WTC11 (cell line): Measurements from ENCODE around the gene RTL1. TPM values are rescaled to one million over a fixed set of nuclear protein-coding genes. Genes with fewer than 3 reads are reported as not detected.

Experiments
- ATAC-seq: fragments of 200-7000 bp; cut with Tn5 transposase; 2 replicates; pipeline ENCODE4 v1.10.0; 2021; ENCODE audit warnings: mild to moderate bottlenecking, moderate library complexity
- CTCF ChIA-PET: fragments of 300-600 bp; sonication (Branson Sonifier 250); formaldehyde crosslinking; loops from one replicate; lab custom pipeline; 2021; ENCODE audit warnings: antibody characterized with exemption; lab: Charles Lee
- POLR2A ChIA-PET: fragments of 350-600 bp; sonication (Branson Sonifier 250); formaldehyde crosslinking; loops from one replicate; lab custom pipeline; 2021; ENCODE audit warnings: antibody characterized with exemption; lab: Charles Lee
- DNase-seq: peaks from one replicate; pipeline ENCODE4 v3.0.0; 2021; ENCODE audit warnings: low spot score
- H3K27ac Mint-ChIP-seq: 2 replicates; pipeline ENCODE4 v1.8.0; 2021; ENCODE audit warnings: mixed read lengths
- H3K27me3 Mint-ChIP-seq: 2 replicates; pipeline ENCODE4 v1.8.0; 2021; ENCODE audit warnings: low read depth, mild to moderate bottlenecking, moderate library complexity, mixed read lengths
- H3K36me3 Mint-ChIP-seq: 2 replicates; pipeline ENCODE4 v1.8.0; 2021; ENCODE audit warnings: mixed read lengths
- H3K4me1 Mint-ChIP-seq: 2 replicates; pipeline ENCODE4 v1.8.0; 2022; ENCODE audit warnings: mixed read lengths
- H3K4me3 Mint-ChIP-seq: 2 replicates; pipeline ENCODE4 v1.8.0; 2021; ENCODE audit warnings: mild to moderate bottlenecking, moderate library complexity, mixed read lengths
- H3K9me3 Mint-ChIP-seq: 2 replicates; pipeline ENCODE4 v1.8.0; 2021; ENCODE audit warnings: mixed read lengths
- ATF1 ChIP-seq: sonication (generic); formaldehyde crosslinking; IDR thresholded peaks from 2 replicates; pipeline ENCODE4 v1.8.1; 2023; ENCODE audit warnings: mild to moderate bottlenecking, moderate library complexity, missing genetic modification reagents
- GABPB1 ChIP-seq: sonication (generic); formaldehyde crosslinking; IDR thresholded peaks from 2 replicates; pipeline ENCODE4 v1.8.1; 2023; ENCODE audit warnings: mild to moderate bottlenecking, missing genetic modification reagents
- RELA ChIP-seq: sonication (generic); formaldehyde crosslinking; IDR thresholded peaks from 2 replicates; pipeline ENCODE4 v1.8.1; 2022; ENCODE audit warnings: missing genetic modification reagents, mild to moderate bottlenecking, borderline replicate concordance
- RORB ChIP-seq: fragments of 250-450 bp; sonication (Bioruptor Pico); IDR thresholded peaks from 2 replicates; pipeline ENCODE4 v1.9.0; 2021; ENCODE audit warnings: mild to moderate bottlenecking
- SP1 ChIP-seq: sonication (generic); formaldehyde crosslinking; conservative IDR thresholded peaks from 2 replicates; pipeline ENCODE4 v1.8.1; 2022; ENCODE audit warnings: missing genetic modification reagents
- TEAD1 ChIP-seq: sonication (generic); formaldehyde crosslinking; IDR thresholded peaks from 2 replicates; pipeline ENCODE4 v1.8.0; 2022; ENCODE audit warnings: mild to moderate bottlenecking, missing genetic modification reagents
- TEAD4 ChIP-seq: sonication (generic); formaldehyde crosslinking; IDR thresholded peaks from 2 replicates; pipeline ENCODE4 v1.8.0; 2022; ENCODE audit warnings: mild to moderate bottlenecking, missing genetic modification reagents
- ZNF671 ChIP-seq: fragments of 250-450 bp; sonication (Bioruptor Pico); IDR thresholded peaks from 2 replicates; pipeline ENCODE4 v1.8.0; 2021; ENCODE audit warnings: mild to moderate bottlenecking
- total RNA-seq: library from RNA; stranded (reverse); gene quantifications from 3 replicates; pipeline ENCODE4 v1.2.3, GENCODE V29; 2021
- TF ChIP-seq, protein P1 (sequence below): fragments of 250-450 bp; sonication (Bioruptor Pico); IDR thresholded peaks from 2 replicates; pipeline ENCODE4 v1.9.0; 2021; ENCODE audit warnings: mild to moderate bottlenecking
- TF ChIP-seq, protein P2 (sequence below): sonication (generic); formaldehyde crosslinking; IDR thresholded peaks from 2 replicates; pipeline ENCODE4 v1.8.1; 2023; ENCODE audit warnings: mild to moderate bottlenecking, missing genetic modification reagents
- TF ChIP-seq, protein P3 (sequence below): sonication (generic); formaldehyde crosslinking; IDR thresholded peaks from 2 replicates; pipeline ENCODE4 v1.8.1; 2022; ENCODE audit warnings: missing genetic modification reagents, borderline replicate concordance
- TF ChIP-seq, protein P4 (sequence below): sonication (generic); formaldehyde crosslinking; IDR thresholded peaks from 2 replicates; pipeline ENCODE4 v1.8.1; 2022; ENCODE audit warnings: mild to moderate bottlenecking, moderate library complexity, missing genetic modification reagents
- TF ChIP-seq, protein P5 (sequence below): fragments of 200-600 bp; IDR thresholded peaks from 2 replicates; pipeline ENCODE4 v1.8.0; 2022; ENCODE audit warnings: antibody characterized with exemption
- TF ChIP-seq, protein P6 (sequence below): sonication (generic); formaldehyde crosslinking; IDR thresholded peaks from 2 replicates; pipeline ENCODE4 v1.8.0; 2022; ENCODE audit warnings: mild to moderate bottlenecking, missing genetic modification reagents
- TF ChIP-seq, protein P7 (sequence below): sonication (generic); formaldehyde crosslinking; IDR thresholded peaks from 2 replicates; pipeline ENCODE4 v1.8.0; 2023; ENCODE audit warnings: missing genetic modification reagents, mild to moderate bottlenecking, borderline replicate concordance
- TF ChIP-seq, protein P8 (sequence below): fragments of 250-450 bp; sonication (Bioruptor Pico); IDR thresholded peaks from 2 replicates; pipeline ENCODE4 v1.9.0; 2021; ENCODE audit warnings: mild to moderate bottlenecking

The RTL1 gene
- total RNA-seq, 1 experiment from 2014 or later, result 0.07 TPM

DNA sequence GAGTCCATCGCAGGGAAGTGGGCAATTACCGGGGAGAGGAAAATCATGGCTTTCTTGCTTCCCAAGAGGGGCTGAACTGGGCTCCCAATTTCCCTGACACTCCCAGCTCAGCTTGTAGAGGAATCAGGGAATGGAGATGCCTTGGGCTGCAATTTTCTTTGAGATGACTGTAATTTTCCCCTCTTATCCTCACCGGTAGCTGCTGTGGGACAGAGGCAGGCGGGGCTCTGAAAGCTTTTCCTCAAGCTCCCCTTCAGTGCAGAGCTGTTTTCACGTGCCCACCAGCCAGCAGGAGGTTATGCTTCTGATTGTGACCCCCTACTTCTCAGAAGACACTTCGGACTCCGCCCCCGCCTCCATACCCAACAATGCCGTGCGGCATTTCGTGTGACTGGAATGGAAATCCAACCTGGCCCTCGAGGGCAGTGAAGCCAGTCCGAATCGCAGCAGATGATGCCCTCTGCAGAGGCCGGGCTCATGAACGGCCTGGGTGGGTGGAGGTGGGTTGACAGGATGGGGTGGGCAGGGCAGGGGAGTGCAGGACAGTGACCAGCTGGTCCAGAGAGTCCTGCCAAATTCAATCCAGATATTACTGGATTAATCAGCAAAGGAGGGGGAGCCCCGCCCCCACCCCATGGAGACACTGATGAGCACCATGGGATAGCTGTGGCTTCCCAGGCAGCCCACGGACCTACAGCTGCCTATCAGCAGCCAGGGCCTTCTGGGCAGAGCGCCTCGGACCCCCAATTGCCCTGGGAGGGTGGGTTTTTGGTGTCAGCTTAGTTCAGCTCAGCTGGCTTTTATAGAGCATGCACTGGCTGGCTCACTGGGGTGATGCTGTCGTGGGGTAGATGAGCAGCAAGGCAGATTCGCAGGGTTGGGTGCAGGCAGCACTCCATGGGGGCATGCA lies 37.6 kb downstream of the RTL1 start (continued):
- TF ChIP-seq, protein P1, sequence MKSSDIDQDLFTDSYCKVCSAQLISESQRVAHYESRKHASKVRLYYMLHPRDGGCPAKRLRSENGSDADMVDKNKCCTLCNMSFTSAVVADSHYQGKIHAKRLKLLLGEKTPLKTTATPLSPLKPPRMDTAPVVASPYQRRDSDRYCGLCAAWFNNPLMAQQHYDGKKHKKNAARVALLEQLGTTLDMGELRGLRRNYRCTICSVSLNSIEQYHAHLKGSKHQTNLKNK (CRISPR knock-in tag), result no peak
- TF ChIP-seq, protein P2, sequence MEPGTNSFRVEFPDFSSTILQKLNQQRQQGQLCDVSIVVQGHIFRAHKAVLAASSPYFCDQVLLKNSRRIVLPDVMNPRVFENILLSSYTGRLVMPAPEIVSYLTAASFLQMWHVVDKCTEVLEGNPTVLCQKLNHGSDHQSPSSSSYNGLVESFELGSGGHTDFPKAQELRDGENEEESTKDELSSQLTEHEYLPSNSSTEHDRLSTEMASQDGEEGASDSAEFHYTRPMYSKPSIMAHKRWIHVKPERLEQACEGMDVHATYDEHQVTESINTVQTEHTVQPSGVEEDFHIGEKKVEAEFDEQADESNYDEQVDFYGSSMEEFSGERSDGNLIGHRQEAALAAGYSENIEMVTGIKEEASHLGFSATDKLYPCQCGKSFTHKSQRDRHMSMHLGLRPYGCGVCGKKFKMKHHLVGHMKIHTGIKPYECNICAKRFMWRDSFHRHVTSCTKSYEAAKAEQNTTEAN, result no peak
- TF ChIP-seq ZNF671 (no peak), TEAD1 (CRISPR knock-in tag) (no peak), RORB (CRISPR knock-in tag) (no peak), TEAD4 (CRISPR knock-in tag) (no peak)
- TF ChIP-seq, protein P3, sequence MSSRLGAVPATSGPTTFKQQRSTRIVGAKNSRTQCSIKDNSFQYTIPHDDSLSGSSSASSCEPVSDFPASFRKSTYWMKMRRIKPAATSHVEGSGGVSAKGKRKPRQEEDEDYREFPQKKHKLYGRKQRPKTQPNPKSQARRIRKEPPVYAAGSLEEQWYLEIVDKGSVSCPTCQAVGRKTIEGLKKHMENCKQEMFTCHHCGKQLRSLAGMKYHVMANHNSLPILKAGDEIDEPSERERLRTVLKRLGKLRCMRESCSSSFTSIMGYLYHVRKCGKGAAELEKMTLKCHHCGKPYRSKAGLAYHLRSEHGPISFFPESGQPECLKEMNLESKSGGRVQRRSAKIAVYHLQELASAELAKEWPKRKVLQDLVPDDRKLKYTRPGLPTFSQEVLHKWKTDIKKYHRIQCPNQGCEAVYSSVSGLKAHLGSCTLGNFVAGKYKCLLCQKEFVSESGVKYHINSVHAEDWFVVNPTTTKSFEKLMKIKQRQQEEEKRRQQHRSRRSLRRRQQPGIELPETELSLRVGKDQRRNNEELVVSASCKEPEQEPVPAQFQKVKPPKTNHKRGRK (CRISPR knock-in tag), result no peak
- TF ChIP-seq, protein P4, sequence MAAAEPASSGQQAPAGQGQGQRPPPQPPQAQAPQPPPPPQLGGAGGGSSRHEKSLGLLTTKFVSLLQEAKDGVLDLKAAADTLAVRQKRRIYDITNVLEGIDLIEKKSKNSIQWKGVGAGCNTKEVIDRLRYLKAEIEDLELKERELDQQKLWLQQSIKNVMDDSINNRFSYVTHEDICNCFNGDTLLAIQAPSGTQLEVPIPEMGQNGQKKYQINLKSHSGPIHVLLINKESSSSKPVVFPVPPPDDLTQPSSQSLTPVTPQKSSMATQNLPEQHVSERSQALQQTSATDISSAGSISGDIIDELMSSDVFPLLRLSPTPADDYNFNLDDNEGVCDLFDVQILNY (CRISPR knock-in tag), result no peak
- TF ChIP-seq, all 79 proteins: peak for 0

DNA sequence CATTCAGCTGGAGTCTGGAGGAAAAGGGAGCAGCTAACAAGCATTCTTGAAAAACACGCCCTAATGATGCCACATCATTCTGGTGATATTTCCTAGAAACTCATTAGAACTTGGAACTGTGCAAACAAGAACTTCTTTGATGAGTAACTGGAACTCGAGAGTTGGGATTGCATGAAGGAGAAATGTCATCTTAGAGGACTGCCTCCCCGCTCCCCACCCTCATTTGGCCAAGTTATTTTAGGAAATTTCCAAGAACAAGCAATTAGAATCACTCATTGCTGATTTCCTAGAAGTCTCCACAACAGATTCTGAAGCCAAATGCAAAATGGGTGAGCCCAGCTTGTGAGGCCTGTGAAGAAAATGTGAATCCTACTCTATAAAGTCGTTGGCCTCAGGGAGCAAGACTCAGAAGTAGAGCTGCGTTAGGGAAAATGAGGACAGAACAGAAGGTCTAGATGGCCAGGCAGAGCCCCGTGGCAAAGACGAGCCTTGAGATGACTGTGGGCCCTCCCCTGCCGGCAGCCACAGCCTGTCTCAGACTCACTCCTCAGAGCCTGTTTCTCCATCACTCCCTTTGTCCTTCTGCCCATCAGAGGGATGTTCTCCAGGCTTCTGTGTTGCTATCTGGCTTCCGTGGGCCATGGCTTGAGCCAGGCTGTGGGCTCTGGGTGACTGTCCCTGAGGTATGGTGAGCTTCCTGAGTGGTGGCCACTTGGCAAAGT lies 38.4 kb downstream of the RTL1 start:
- Mint-ChIP-seq H3K4me3 (no peak overlapping the region), H3K4me1 (no peaks in the 10 kb centered on the region)
- DNase-seq, result no peak
- TF ChIP-seq, protein P5, sequence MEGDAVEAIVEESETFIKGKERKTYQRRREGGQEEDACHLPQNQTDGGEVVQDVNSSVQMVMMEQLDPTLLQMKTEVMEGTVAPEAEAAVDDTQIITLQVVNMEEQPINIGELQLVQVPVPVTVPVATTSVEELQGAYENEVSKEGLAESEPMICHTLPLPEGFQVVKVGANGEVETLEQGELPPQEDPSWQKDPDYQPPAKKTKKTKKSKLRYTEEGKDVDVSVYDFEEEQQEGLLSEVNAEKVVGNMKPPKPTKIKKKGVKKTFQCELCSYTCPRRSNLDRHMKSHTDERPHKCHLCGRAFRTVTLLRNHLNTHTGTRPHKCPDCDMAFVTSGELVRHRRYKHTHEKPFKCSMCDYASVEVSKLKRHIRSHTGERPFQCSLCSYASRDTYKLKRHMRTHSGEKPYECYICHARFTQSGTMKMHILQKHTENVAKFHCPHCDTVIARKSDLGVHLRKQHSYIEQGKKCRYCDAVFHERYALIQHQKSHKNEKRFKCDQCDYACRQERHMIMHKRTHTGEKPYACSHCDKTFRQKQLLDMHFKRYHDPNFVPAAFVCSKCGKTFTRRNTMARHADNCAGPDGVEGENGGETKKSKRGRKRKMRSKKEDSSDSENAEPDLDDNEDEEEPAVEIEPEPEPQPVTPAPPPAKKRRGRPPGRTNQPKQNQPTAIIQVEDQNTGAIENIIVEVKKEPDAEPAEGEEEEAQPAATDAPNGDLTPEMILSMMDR, result no peak
- TF ChIP-seq, all 79 proteins: peak for 0
- no peaks in the 10 kb centered on the region; the same call in 1 of the 2 replicates for H3K27me3 Mint-ChIP-seq
- no peak overlapping the region for H3K27ac Mint-ChIP-seq
- ChIA-PET POLR2A (interaction anchor here (1.1 kb wide), 1 partner anchor 10 kb away, joined by 4 read pairs; no protein-coding TSS in a partner anchor), CTCF (interaction anchor here (2.6 kb wide), 1 partner anchor 14 kb away, joined by 8 read pairs; no protein-coding TSS in a partner anchor)
- no peak for ATAC-seq
- peaks cover 29% of the 10 kb centered on the region for H3K36me3 Mint-ChIP-seq
- H3K9me3 Mint-ChIP-seq, result peaks cover 9% of the 10 kb centered on the region

DNA sequence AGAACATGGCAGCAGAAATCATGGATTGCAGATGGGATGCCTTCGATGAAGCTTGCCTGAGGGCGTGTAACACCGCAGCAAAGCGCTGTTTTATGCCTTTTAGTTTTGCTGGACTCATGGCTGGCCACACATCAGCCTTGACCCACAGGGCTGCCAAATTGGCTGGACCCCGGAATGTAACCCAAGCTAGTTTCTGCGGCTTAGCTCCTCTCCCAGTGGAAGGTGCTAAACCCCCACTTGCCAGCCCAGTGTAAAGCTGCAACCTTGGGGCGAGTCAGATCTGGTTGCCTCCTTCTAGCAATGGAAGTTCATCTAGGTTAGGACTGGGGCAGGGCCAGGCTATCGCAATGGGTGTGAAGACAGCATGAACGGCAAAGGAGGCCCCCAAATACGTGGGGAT lies 39.3 kb downstream of the RTL1 start:
- H3K27ac Mint-ChIP-seq, result no peak overlapping the region
- H3K4me1 Mint-ChIP-seq, result no peaks in the 10 kb centered on the region
- H3K4me3 Mint-ChIP-seq, result no peak overlapping the region
- POLR2A ChIA-PET, result interaction anchor here (0.5 kb wide), 1 partner anchor 15 kb away, joined by 4 read pairs; no protein-coding TSS in a partner anchor
- ATAC-seq, result no peak
- CTCF ChIA-PET, result interaction anchor here (2.6 kb wide), 1 partner anchor 13 kb away, joined by 8 read pairs; no protein-coding TSS in a partner anchor
- DNase-seq, result no peak
- peaks cover 9% of the 10 kb centered on the region for H3K9me3 Mint-ChIP-seq
- H3K27me3 Mint-ChIP-seq, result no peaks in the 10 kb centered on the region; the same call in 1 of the 2 replicates
- peaks cover 36% of the 10 kb centered on the region for H3K36me3 Mint-ChIP-seq
- TF ChIP-seq RELA (CRISPR knock-in tag), result no peak
- TF ChIP-seq GABPB1 (CRISPR knock-in tag), result no peak
- no peak for TF ChIP-seq SP1 (CRISPR knock-in tag)
- TF ChIP-seq, protein P6, sequence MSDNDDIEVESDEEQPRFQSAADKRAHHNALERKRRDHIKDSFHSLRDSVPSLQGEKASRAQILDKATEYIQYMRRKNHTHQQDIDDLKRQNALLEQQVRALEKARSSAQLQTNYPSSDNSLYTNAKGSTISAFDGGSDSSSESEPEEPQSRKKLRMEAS (CRISPR knock-in tag), result no peak
- no peak for TF ChIP-seq ATF1 (CRISPR knock-in tag)
- TF ChIP-seq, protein P7, sequence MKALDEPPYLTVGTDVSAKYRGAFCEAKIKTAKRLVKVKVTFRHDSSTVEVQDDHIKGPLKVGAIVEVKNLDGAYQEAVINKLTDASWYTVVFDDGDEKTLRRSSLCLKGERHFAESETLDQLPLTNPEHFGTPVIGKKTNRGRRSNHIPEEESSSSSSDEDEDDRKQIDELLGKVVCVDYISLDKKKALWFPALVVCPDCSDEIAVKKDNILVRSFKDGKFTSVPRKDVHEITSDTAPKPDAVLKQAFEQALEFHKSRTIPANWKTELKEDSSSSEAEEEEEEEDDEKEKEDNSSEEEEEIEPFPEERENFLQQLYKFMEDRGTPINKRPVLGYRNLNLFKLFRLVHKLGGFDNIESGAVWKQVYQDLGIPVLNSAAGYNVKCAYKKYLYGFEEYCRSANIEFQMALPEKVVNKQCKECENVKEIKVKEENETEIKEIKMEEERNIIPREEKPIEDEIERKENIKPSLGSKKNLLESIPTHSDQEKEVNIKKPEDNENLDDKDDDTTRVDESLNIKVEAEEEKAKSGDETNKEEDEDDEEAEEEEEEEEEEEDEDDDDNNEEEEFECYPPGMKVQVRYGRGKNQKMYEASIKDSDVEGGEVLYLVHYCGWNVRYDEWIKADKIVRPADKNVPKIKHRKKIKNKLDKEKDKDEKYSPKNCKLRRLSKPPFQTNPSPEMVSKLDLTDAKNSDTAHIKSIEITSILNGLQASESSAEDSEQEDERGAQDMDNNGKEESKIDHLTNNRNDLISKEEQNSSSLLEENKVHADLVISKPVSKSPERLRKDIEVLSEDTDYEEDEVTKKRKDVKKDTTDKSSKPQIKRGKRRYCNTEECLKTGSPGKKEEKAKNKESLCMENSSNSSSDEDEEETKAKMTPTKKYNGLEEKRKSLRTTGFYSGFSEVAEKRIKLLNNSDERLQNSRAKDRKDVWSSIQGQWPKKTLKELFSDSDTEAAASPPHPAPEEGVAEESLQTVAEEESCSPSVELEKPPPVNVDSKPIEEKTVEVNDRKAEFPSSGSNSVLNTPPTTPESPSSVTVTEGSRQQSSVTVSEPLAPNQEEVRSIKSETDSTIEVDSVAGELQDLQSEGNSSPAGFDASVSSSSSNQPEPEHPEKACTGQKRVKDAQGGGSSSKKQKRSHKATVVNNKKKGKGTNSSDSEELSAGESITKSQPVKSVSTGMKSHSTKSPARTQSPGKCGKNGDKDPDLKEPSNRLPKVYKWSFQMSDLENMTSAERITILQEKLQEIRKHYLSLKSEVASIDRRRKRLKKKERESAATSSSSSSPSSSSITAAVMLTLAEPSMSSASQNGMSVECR, result no peak
- TF ChIP-seq, protein P8, sequence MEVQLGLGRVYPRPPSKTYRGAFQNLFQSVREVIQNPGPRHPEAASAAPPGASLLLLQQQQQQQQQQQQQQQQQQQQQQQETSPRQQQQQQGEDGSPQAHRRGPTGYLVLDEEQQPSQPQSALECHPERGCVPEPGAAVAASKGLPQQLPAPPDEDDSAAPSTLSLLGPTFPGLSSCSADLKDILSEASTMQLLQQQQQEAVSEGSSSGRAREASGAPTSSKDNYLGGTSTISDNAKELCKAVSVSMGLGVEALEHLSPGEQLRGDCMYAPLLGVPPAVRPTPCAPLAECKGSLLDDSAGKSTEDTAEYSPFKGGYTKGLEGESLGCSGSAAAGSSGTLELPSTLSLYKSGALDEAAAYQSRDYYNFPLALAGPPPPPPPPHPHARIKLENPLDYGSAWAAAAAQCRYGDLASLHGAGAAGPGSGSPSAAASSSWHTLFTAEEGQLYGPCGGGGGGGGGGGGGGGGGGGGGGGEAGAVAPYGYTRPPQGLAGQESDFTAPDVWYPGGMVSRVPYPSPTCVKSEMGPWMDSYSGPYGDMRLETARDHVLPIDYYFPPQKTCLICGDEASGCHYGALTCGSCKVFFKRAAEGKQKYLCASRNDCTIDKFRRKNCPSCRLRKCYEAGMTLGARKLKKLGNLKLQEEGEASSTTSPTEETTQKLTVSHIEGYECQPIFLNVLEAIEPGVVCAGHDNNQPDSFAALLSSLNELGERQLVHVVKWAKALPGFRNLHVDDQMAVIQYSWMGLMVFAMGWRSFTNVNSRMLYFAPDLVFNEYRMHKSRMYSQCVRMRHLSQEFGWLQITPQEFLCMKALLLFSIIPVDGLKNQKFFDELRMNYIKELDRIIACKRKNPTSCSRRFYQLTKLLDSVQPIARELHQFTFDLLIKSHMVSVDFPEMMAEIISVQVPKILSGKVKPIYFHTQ (CRISPR knock-in tag), result no peak
